ENCODE results near the gene TPRA1. TPM values are rescaled to one million over a fixed set of nuclear protein-coding genes. Genes with fewer than 3 reads are reported as not detected.

The TPRA1 gene
- total and polyA plus RNA-seq, 2 experiments from 2014 or later, result 16.7 to 30.4 TPM

DNA sequence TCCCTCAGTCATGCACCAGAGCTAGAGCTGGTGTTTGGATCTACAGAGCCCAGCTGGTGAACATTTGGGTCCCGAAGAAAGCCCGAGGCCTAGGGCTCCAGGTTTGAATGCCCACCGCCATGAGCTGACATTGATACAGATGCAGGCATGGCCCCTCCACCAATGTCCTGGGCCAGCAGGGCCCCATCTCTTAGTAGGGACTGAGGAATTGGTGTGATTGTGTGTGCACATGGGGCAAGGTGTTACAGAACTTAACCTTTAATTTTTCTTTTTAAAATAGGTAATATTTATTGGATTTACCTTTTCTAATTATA lies 49.5 kb upstream of the TPRA1 start (continued):
- TF ChIP-seq, protein P1, sequence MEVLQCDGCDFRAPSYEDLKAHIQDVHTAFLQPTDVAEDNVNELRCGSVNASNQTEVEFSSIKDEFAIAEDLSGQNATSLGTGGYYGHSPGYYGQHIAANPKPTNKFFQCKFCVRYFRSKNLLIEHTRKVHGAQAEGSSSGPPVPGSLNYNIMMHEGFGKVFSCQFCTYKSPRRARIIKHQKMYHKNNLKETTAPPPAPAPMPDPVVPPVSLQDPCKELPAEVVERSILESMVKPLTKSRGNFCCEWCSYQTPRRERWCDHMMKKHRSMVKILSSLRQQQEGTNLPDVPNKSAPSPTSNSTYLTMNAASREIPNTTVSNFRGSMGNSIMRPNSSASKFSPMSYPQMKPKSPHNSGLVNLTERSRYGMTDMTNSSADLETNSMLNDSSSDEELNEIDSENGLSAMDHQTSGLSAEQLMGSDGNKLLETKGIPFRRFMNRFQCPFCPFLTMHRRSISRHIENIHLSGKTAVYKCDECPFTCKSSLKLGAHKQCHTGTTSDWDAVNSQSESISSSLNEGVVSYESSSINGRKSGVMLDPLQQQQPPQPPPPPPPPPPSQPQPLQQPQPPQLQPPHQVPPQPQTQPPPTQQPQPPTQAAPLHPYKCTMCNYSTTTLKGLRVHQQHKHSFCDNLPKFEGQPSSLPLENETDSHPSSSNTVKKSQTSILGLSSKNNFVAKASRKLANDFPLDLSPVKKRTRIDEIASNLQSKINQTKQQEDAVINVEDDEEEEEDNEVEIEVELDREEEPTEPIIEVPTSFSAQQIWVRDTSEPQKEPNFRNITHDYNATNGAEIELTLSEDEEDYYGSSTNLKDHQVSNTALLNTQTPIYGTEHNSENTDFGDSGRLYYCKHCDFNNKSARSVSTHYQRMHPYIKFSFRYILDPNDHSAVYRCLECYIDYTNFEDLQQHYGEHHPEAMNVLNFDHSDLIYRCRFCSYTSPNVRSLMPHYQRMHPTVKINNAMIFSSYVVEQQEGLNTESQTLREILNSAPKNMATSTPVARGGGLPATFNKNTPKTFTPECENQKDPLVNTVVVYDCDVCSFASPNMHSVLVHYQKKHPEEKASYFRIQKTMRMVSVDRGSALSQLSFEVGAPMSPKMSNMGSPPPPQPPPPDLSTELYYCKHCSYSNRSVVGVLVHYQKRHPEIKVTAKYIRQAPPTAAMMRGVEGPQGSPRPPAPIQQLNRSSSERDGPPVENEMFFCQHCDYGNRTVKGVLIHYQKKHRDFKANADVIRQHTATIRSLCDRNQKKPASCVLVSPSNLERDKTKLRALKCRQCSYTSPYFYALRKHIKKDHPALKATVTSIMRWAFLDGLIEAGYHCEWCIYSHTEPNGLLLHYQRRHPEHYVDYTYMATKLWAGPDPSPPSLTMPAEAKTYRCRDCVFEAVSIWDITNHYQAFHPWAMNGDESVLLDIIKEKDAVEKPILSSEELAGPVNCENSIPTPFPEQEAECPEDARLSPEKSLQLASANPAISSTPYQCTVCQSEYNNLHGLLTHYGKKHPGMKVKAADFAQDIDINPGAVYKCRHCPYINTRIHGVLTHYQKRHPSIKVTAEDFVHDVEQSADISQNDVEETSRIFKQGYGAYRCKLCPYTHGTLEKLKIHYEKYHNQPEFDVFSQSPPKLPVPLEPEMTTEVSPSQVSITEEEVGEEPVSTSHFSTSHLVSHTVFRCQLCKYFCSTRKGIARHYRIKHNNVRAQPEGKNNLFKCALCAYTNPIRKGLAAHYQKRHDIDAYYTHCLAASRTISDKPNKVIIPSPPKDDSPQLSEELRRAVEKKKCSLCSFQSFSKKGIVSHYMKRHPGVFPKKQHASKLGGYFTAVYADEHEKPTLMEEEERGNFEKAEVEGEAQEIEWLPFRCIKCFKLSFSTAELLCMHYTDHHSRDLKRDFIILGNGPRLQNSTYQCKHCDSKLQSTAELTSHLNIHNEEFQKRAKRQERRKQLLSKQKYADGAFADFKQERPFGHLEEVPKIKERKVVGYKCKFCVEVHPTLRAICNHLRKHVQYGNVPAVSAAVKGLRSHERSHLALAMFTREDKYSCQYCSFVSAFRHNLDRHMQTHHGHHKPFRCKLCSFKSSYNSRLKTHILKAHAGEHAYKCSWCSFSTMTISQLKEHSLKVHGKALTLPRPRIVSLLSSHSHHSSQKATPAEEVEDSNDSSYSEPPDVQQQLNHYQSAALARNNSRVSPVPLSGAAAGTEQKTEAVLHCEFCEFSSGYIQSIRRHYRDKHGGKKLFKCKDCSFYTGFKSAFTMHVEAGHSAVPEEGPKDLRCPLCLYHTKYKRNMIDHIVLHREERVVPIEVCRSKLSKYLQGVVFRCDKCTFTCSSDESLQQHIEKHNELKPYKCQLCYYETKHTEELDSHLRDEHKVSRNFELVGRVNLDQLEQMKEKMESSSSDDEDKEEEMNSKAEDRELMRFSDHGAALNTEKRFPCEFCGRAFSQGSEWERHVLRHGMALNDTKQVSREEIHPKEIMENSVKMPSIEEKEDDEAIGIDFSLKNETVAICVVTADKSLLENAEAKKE (CRISPR knock-in tag; IDR thresholded peaks at IDR 0.05), result no peak
- no peak for TF ChIP-seq EZH2 (IDR thresholded peaks at IDR 0.05; ENCODE audit: low read depth, unreplicated experiment)

DNA sequence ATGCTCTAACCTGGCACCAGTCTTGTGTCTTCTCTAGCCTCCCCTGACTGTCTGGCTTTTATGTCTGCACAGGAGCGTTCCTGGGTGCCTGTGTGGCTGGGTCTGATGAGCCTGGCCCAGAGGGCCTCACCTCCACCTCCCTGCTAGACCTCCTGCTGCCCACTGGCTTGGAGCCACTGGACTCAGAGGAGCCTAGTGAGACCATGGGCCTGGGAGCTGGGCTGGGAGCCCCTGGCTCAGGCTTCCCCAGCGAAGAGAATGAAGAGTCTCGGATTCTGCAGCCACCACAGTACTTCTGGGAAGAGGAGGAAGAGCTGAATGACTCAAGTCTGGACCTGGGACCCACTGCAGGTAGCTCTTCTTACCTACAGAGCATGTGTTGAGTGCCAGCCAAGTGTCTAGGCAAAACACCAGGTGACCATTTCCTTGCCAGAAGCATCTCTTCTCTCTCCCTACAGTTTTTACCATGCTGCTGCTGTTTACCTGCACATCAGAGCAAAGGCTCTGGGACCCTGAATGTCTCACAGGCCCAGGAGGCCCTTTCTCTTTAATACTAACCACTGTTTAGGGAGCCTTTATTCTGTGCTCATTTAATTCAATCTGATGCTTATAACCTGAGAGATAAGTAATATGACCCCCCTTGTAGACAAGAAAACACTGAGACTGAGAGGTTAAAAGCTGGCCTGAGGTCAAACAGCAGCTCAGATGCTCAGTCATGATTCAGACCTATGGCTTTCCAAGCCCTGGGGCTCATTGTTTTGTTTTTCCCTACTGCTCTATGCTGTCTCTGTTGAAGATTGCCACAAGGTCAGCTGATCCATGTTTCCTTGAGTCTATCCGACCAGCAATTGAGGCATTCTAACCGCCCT lies 48.9 kb upstream of the TPRA1 start:
- no peak overlapping the region for H3K27ac ChIP-seq (ENCODE audit: low read depth)
- peaks cover 3% of the 10 kb centered on the region for H3K27me3 Mint-ChIP-seq (ENCODE audit: insufficient read depth, low read depth, poor library complexity)
- no peaks in the 10 kb centered on the region for H3K9me3 Mint-ChIP-seq
- H3K36me3 ChIP-seq (ENCODE audit: insufficient read depth), result no peaks in the 10 kb centered on the region
- H3K27me3 ChIP-seq (ENCODE audit: insufficient read depth), result no peaks in the 10 kb centered on the region
- peak overlapping the region; percentile 36; the same call in 1 of the 2 replicates for H3K27ac Mint-ChIP-seq
- no peak overlapping the region for H2AFZ ChIP-seq
- no peak overlapping the region for H3K4me3 Mint-ChIP-seq
- H3K4me1 Mint-ChIP-seq, result peaks cover 14% of the 10 kb centered on the region
- peaks cover 15% of the 10 kb centered on the region for H3K36me3 Mint-ChIP-seq (ENCODE audit: low read depth)
- H3K4me1 ChIP-seq (ENCODE audit: insufficient read depth), result peaks cover 6% of the 10 kb centered on the region; the same call in 1 of the 2 replicates
- ATAC-seq (no peak), DNase-seq (ENCODE audit: low spot score) (no peak)
- no peaks in the 10 kb centered on the region for H4K20me1 ChIP-seq (replicated peaks; ENCODE audit: insufficient read depth)
- no peaks in the 10 kb centered on the region for H3F3A ChIP-seq (replicated peaks; ENCODE audit: low read depth)
- no peak overlapping the region for H3K4me3 ChIP-seq
- no peak overlapping the region for H3K4me2 ChIP-seq
- no peaks in the 10 kb centered on the region for H3K9me2 ChIP-seq (ENCODE audit: insufficient read depth)
- peaks cover 8% of the 10 kb centered on the region for H3K79me2 ChIP-seq (replicated peaks; ENCODE audit: insufficient read depth)
- TF ChIP-seq ZNF331 (CRISPR knock-in tag; IDR thresholded peaks at IDR 0.05; ENCODE audit: low read depth) (no peak), JUNB (IDR thresholded peaks at IDR 0.05; ENCODE audit: unreplicated experiment) (no peak), EZH2phosphoT487 (IDR thresholded peaks at IDR 0.05; ENCODE audit: unreplicated experiment) (no peak)
- TF ChIP-seq, protein P2, sequence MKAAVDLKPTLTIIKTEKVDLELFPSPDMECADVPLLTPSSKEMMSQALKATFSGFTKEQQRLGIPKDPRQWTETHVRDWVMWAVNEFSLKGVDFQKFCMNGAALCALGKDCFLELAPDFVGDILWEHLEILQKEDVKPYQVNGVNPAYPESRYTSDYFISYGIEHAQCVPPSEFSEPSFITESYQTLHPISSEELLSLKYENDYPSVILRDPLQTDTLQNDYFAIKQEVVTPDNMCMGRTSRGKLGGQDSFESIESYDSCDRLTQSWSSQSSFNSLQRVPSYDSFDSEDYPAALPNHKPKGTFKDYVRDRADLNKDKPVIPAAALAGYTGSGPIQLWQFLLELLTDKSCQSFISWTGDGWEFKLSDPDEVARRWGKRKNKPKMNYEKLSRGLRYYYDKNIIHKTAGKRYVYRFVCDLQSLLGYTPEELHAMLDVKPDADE (IDR thresholded peaks at IDR 0.05), result no peak
- TF ChIP-seq, protein P1 (CRISPR knock-in tag; IDR thresholded peaks at IDR 0.05), result no peak
